ENCODE results near the gene GALK2.

- TF ChIP-seq ZNF169 (tag by site-specific recombination; IDR thresholded peaks at IDR 0.05): no peak
- no peak for TF ChIP-seq YY1 (tag by site-specific recombination; IDR thresholded peaks at IDR 0.05)
- TF ChIP-seq ZNF423 (tag by site-specific recombination; IDR thresholded peaks at IDR 0.05): no peak
- no peak for TF ChIP-seq ZBTB8A (tag by site-specific recombination; IDR thresholded peaks at IDR 0.05)
- no peak for TF ChIP-seq ZNF416 (tag by site-specific recombination; IDR thresholded peaks at IDR 0.05)
- TF ChIP-seq CTCF (tag by site-specific recombination; IDR thresholded peaks at IDR 0.05): no peak
- no peak for TF ChIP-seq ZNF518A (tag by site-specific recombination; conservative IDR thresholded peaks at IDR 0.05; ENCODE audit: low read depth)
- TF ChIP-seq ZNF211 (tag by site-specific recombination; IDR thresholded peaks at IDR 0.05; ENCODE audit: low read depth): no peak
- TF ChIP-seq ZNF248 (tag by site-specific recombination; IDR thresholded peaks at IDR 0.05): no peak
- no peak for TF ChIP-seq ZBTB26 (tag by site-specific recombination; optimal IDR thresholded peaks at IDR 0.05)
- TF ChIP-seq TCF7L2 (IDR thresholded peaks at IDR 0.05; ENCODE audit: borderline replicate concordance, low read depth, low read length): no peak
- no peak for TF ChIP-seq ZNF174 (tag by site-specific recombination; IDR thresholded peaks at IDR 0.05)
- TF ChIP-seq ZBTB7A (tag by site-specific recombination; IDR thresholded peaks at IDR 0.05; ENCODE audit: low read depth): no peak
These were observed 131.5 kb downstream of the GALK2 start for GRCh38 chr15:49301562-49301961.

Data from HEK293 (cell line).